HUES48 (cell line): ENCODE results near the gene JKAMP.

Experiments
- H3K27ac ChIP-seq: one replicate; pipeline ENCODE4 v1.7.0; 2013; ENCODE audit warnings: low read depth, low read length, inconsistent platforms
- H3K27me3 ChIP-seq: 2 replicates; pipeline ENCODE4 v1.6.1; 2013; ENCODE audit warnings: mild to moderate bottlenecking, low read length; ENCODE audit not compliant: control insufficient read depth, insufficient read depth
- H3K36me3 ChIP-seq: 2 replicates; pipeline ENCODE4 v1.6.1; 2013; ENCODE audit warnings: low read length; ENCODE audit not compliant: control insufficient read depth, insufficient read depth
- H3K4me1 ChIP-seq: 2 replicates; pipeline ENCODE4 v1.6.1; 2013; ENCODE audit warnings: mild to moderate bottlenecking, low read length; ENCODE audit not compliant: control insufficient read depth, insufficient read depth
- H3K4me3 ChIP-seq: 2 replicates; pipeline ENCODE4 v1.5.1; 2013; ENCODE audit warnings: mild to moderate bottlenecking, low read depth, low read length
- H3K9ac ChIP-seq: 2 replicates; pipeline ENCODE4 v1.6.1; 2013; ENCODE audit warnings: mild to moderate bottlenecking, low read depth, low read length, moderate library complexity
- H3K9me3 ChIP-seq: 2 replicates; pipeline ENCODE4 v1.6.1; 2013; ENCODE audit warnings: low read length; ENCODE audit not compliant: control insufficient read depth, insufficient read depth

The JKAMP gene

GRCh38 chr14:59481871-59482540 lies 2.3 kb upstream of the JKAMP start:
- peaks cover 13% of the 10 kb centered on the region; the same call in 1 of the 2 replicates for H3K4me1 ChIP-seq
- no peaks in the 10 kb centered on the region for H3K27me3 ChIP-seq
- H3K9me3 ChIP-seq, result no peaks in the 10 kb centered on the region
- no peak overlapping the region for H3K9ac ChIP-seq
- H3K4me3 ChIP-seq, result peak overlapping the region; percentile 22; the same call in 1 of the 2 replicates
- H3K36me3 ChIP-seq, result peaks cover 20% of the 10 kb centered on the region
- H3K27ac ChIP-seq, result no peak overlapping the region

GRCh38 chr14:59482541-59483331 lies 1.6 kb upstream of the JKAMP start:
- H3K4me1 ChIP-seq, result peaks cover 13% of the 10 kb centered on the region; the same call in 1 of the 2 replicates
- peak overlapping the region; percentile 84 for H3K9ac ChIP-seq
- H3K27me3 ChIP-seq, result no peaks in the 10 kb centered on the region
- H3K27ac ChIP-seq, result peak overlapping the region; percentile 6
- peak overlapping the region; percentile 98 for H3K4me3 ChIP-seq
- H3K36me3 ChIP-seq, result peaks cover 27% of the 10 kb centered on the region
- no peaks in the 10 kb centered on the region for H3K9me3 ChIP-seq

- peak overlapping the region; percentile 93 for H3K27ac ChIP-seq
- H3K27me3 ChIP-seq, result no peaks in the 10 kb centered on the region
- H3K4me1 ChIP-seq, result peaks cover 13% of the 10 kb centered on the region; the same call in 1 of the 2 replicates
- peaks cover 27% of the 10 kb centered on the region for H3K36me3 ChIP-seq
- peak overlapping the region; percentile 98 for H3K4me3 ChIP-seq
- no peaks in the 10 kb centered on the region for H3K9me3 ChIP-seq
- peak overlapping the region; percentile 84 for H3K9ac ChIP-seq
These were observed 954 bp upstream of the JKAMP start for GRCh38 chr14:59483363-59483762.

GRCh38 chr14:59484639-59485175 lies 390 bp downstream of the JKAMP start:
- Histone ChIP-seq H3K27me3 (no peaks in the 10 kb centered on the region), H3K36me3 (peaks cover 32% of the 10 kb centered on the region), H3K9me3 (no peaks in the 10 kb centered on the region), H3K9ac (peak overlapping the region; percentile 82), H3K27ac (peak overlapping the region; percentile 93), H3K4me3 (peak overlapping the region; percentile 98), H3K4me1 (peaks cover 13% of the 10 kb centered on the region; the same call in 1 of the 2 replicates)

- Histone ChIP-seq H3K27ac (no peak overlapping the region), H3K9ac (no peak overlapping the region), H3K9me3 (no peaks in the 10 kb centered on the region), H3K27me3 (no peaks in the 10 kb centered on the region), H3K36me3 (peaks cover 90% of the 10 kb centered on the region), H3K4me3 (no peak overlapping the region), H3K4me1 (no peaks in the 10 kb centered on the region)
These were observed 6.4 kb downstream of the JKAMP start for GRCh38 chr14:59490756-59491155.

- Histone ChIP-seq H3K4me3 (no peak overlapping the region), H3K9ac (no peak overlapping the region), H3K27ac (no peak overlapping the region), H3K27me3 (no peaks in the 10 kb centered on the region), H3K36me3 (peaks cover 94% of the 10 kb centered on the region), H3K4me1 (no peaks in the 10 kb centered on the region), H3K9me3 (no peaks in the 10 kb centered on the region)
These were observed 8.1 kb downstream of the JKAMP start for GRCh38 chr14:59492384-59492783.

GRCh38 chr14:59500732-59501131 lies 16.4 kb downstream of the JKAMP start:
- no peaks in the 10 kb centered on the region for H3K27me3 ChIP-seq
- H3K9ac ChIP-seq, result no peak overlapping the region
- no peak overlapping the region for H3K4me3 ChIP-seq
- H3K36me3 ChIP-seq, result peaks cover 73% of the 10 kb centered on the region
- no peak overlapping the region for H3K27ac ChIP-seq
- no peaks in the 10 kb centered on the region for H3K9me3 ChIP-seq
- H3K4me1 ChIP-seq, result no peaks in the 10 kb centered on the region

GRCh38 chr14:59503256-59503655 lies 18.9 kb downstream of the JKAMP start:
- Histone ChIP-seq H3K36me3 (peaks cover 51% of the 10 kb centered on the region), H3K4me1 (no peaks in the 10 kb centered on the region), H3K4me3 (no peak overlapping the region), H3K9me3 (no peaks in the 10 kb centered on the region), H3K9ac (no peak overlapping the region), H3K27me3 (no peaks in the 10 kb centered on the region), H3K27ac (no peak overlapping the region)

- no peak overlapping the region for H3K9ac ChIP-seq
- no peak overlapping the region for H3K4me3 ChIP-seq
- H3K27ac ChIP-seq, result no peak overlapping the region
These were observed 22.9 kb downstream of the JKAMP start for GRCh38 chr14:59507063-59507751.

GRCh38 chr14:59507752-59508103 lies 23.4 kb downstream of the JKAMP start:
- H3K27me3 ChIP-seq, result no peaks in the 10 kb centered on the region
- H3K9me3 ChIP-seq, result no peaks in the 10 kb centered on the region

More at GRCh38 chr14:59507063-59507751, 22.9 kb downstream of the JKAMP start:
- no peaks in the 10 kb centered on the region for H3K4me1 ChIP-seq
- no peaks in the 10 kb centered on the region for H3K27me3 ChIP-seq
- H3K9me3 ChIP-seq, result no peaks in the 10 kb centered on the region
- H3K36me3 ChIP-seq, result peaks cover 17% of the 10 kb centered on the region

More at GRCh38 chr14:59507752-59508103, 23.4 kb downstream of the JKAMP start:
- Histone ChIP-seq H3K27ac (no peak overlapping the region), H3K4me3 (no peak overlapping the region), H3K9ac (no peak overlapping the region), H3K36me3 (peaks cover 14% of the 10 kb centered on the region), H3K4me1 (no peaks in the 10 kb centered on the region)
